Measurements from ENCODE around the gene PDX1.

PDX1 gene

GRCh38 chr13:27926644-27927434, 7.0 kb downstream of the PDX1 start:
- Histone ChIP-seq H3K4me2 (ENCODE audit: low read length) (no peak overlapping the region), H3K79me2 (no peaks in the 10 kb centered on the region), H3K27me3 (ENCODE audit: control insufficient read depth, insufficient read depth, low read length) (peaks cover 35% of the 10 kb centered on the region), H2AFZ (no peak overlapping the region), H3K9ac (no peak overlapping the region), H3K4me1 (no peaks in the 10 kb centered on the region), H3K36me3 (ENCODE audit: control insufficient read depth, insufficient read depth, low read length) (no peaks in the 10 kb centered on the region), H3K4me3 (ENCODE audit: low read depth, low read length) (no peak overlapping the region), H3K27ac (no peak overlapping the region), H3K9me3 (ENCODE audit: control insufficient read depth, low read length) (no peaks in the 10 kb centered on the region)
- TF ChIP-seq CTCF (IDR thresholded peaks at IDR 0.05): no peak

- no peak overlapping the region for H3K4me2 ChIP-seq (ENCODE audit: low read length)
- H3K27me3 ChIP-seq (ENCODE audit: control insufficient read depth, insufficient read depth, low read length): peaks cover 35% of the 10 kb centered on the region
- H3K4me3 ChIP-seq (ENCODE audit: low read depth, low read length): no peak overlapping the region
- TF ChIP-seq CTCF (IDR thresholded peaks at IDR 0.05): no peak
- H3K79me2 ChIP-seq: no peaks in the 10 kb centered on the region
- H3K4me1 ChIP-seq: no peaks in the 10 kb centered on the region
- no peak overlapping the region for H2AFZ ChIP-seq
- no peaks in the 10 kb centered on the region for H3K9me3 ChIP-seq (ENCODE audit: control insufficient read depth, low read length)
- H3K27ac ChIP-seq: no peak overlapping the region
- no peak overlapping the region for H3K9ac ChIP-seq
- no peaks in the 10 kb centered on the region for H3K36me3 ChIP-seq (ENCODE audit: control insufficient read depth, insufficient read depth, low read length)
These were observed 7.9 kb downstream of the PDX1 start for GRCh38 chr13:27927444-27928352.

GRCh38 chr13:27928353-27928804, 8.6 kb downstream of the PDX1 start:
- Histone ChIP-seq H3K79me2 (no peaks in the 10 kb centered on the region), H3K4me2 (ENCODE audit: low read length) (no peak overlapping the region), H3K9ac (no peak overlapping the region), H2AFZ (no peak overlapping the region), H3K27ac (no peak overlapping the region), H3K36me3 (ENCODE audit: control insufficient read depth, insufficient read depth, low read length) (no peaks in the 10 kb centered on the region), H3K27me3 (ENCODE audit: control insufficient read depth, insufficient read depth, low read length) (peaks cover 29% of the 10 kb centered on the region), H3K4me1 (no peaks in the 10 kb centered on the region), H3K4me3 (ENCODE audit: low read depth, low read length) (no peak overlapping the region), H3K9me3 (ENCODE audit: control insufficient read depth, low read length) (no peaks in the 10 kb centered on the region)
- no peak for TF ChIP-seq CTCF (IDR thresholded peaks at IDR 0.05)

GRCh38 chr13:27928805-27929753, 9.3 kb downstream of the PDX1 start:
- no peaks in the 10 kb centered on the region for H3K9me3 ChIP-seq (ENCODE audit: control insufficient read depth, low read length)
- H2AFZ ChIP-seq: no peak overlapping the region
- no peak for TF ChIP-seq CTCF (IDR thresholded peaks at IDR 0.05)
- no peaks in the 10 kb centered on the region for H3K79me2 ChIP-seq
- H3K4me2 ChIP-seq (ENCODE audit: low read length): no peak overlapping the region
- no peaks in the 10 kb centered on the region for H3K36me3 ChIP-seq (ENCODE audit: control insufficient read depth, insufficient read depth, low read length)
- no peak overlapping the region for H3K4me3 ChIP-seq (ENCODE audit: low read depth, low read length)
- no peak overlapping the region for H3K9ac ChIP-seq
- no peaks in the 10 kb centered on the region for H3K4me1 ChIP-seq
- peaks cover 24% of the 10 kb centered on the region for H3K27me3 ChIP-seq (ENCODE audit: control insufficient read depth, insufficient read depth, low read length)
- no peak overlapping the region for H3K27ac ChIP-seq

Measured in parathyroid adenoma (tissue), 2 donors.